NB4 (cell line): ENCODE data around the gene NDUFA9.

Source experiments
- MYC ChIP-seq: IDR thresholded peaks from 2 replicates; pipeline ENCODE4 v1.6.1; 2011; ENCODE audit warnings: low read depth, low read length
- POLR2A ChIP-seq: IDR thresholded peaks from 2 replicates; pipeline ENCODE4 v1.6.1; 2011; ENCODE audit warnings: mild to moderate bottlenecking; ENCODE audit not compliant: insufficient read length; ENCODE audit errors: extremely low read depth
- TF ChIP-seq, protein P1 (sequence below): IDR thresholded peaks from one replicate; pipeline ENCODE4 v1.5.1; 2012; ENCODE audit warnings: low read depth, low read length
- TF ChIP-seq, protein P2 (sequence below): IDR thresholded peaks from 2 replicates; pipeline ENCODE4 v1.6.1; 2011; ENCODE audit warnings: low read depth, low read length

DNA sequence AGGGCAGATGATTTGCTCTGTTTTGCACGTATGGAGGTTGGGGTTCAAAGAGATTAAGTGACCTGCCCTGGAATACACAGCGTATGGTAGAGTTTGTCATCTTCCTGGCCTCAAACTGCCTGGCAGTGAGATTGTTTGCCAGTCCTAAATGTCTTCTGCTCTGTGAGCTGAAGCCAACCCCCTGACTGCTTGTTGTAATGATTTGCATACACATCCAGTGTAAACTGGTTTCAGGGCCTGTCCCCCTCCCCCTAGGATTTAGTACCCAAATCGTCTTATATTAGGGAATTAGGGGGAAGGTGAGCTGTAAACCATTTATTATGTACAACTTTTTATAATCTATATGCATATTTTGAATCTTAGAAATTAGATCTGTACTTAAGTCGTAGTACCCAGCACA is 38.4 kb upstream of the NDUFA9 start:
- TF ChIP-seq POLR2A: no peak
- TF ChIP-seq, protein P1, sequence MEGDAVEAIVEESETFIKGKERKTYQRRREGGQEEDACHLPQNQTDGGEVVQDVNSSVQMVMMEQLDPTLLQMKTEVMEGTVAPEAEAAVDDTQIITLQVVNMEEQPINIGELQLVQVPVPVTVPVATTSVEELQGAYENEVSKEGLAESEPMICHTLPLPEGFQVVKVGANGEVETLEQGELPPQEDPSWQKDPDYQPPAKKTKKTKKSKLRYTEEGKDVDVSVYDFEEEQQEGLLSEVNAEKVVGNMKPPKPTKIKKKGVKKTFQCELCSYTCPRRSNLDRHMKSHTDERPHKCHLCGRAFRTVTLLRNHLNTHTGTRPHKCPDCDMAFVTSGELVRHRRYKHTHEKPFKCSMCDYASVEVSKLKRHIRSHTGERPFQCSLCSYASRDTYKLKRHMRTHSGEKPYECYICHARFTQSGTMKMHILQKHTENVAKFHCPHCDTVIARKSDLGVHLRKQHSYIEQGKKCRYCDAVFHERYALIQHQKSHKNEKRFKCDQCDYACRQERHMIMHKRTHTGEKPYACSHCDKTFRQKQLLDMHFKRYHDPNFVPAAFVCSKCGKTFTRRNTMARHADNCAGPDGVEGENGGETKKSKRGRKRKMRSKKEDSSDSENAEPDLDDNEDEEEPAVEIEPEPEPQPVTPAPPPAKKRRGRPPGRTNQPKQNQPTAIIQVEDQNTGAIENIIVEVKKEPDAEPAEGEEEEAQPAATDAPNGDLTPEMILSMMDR: no peak
- TF ChIP-seq, protein P2, sequence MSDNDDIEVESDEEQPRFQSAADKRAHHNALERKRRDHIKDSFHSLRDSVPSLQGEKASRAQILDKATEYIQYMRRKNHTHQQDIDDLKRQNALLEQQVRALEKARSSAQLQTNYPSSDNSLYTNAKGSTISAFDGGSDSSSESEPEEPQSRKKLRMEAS: no peak
- TF ChIP-seq MYC: no peak
